CD4-positive, alpha-beta T cell treated with Interleukin-17A for 1 hour (primary cell): ENCODE results near the gene NHERF2.
A peak's percentile ranks its signal among the peaks of the same experiment; 100 is the strongest.

ENCODE experiments used
- DNase-seq: peaks from one replicate; pipeline ENCODE4 v3.0.0-alpha.2; 2020

Gene NHERF2

DNA sequence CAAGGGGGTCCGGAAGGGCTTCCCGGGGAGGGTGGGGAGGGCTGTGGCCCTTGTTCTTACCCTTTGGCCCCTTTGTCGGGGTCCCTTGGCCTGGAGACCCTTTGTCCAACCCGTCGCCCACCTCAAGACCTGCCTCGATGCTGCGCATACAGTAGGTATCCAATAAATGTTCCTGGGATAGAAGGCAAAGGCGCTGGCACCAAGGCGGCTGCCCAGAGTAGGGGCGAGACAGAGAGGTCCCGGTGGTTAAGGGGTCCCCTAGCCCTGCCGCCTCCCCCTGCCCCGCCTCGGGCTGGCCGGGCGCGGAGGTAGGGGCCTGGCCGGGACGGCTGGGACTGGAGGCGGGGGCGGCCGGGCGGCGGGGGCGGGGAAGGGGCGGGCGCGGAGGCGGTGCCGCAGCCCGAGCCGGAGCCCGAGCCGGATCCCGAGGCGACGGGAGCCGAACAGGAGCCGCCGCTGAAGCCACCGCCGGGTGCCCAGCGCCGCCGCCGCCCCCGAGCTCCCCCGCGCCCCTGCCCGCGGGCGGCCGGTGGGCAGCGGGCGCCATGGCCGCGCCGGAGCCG is at the start of gene NHERF2:
Gene NHERF2, plus strand, starts transcription at position 442 of the 563 bp plus-strand sequence. Its CDS starts 104 bp downstream, at position 546.
- DNase-seq, result peak; percentile 32

GRCh38 chr16:1976951-1977874 is 49.5 kb upstream of the NHERF2 start:
- no peak for DNase-seq

DNA sequence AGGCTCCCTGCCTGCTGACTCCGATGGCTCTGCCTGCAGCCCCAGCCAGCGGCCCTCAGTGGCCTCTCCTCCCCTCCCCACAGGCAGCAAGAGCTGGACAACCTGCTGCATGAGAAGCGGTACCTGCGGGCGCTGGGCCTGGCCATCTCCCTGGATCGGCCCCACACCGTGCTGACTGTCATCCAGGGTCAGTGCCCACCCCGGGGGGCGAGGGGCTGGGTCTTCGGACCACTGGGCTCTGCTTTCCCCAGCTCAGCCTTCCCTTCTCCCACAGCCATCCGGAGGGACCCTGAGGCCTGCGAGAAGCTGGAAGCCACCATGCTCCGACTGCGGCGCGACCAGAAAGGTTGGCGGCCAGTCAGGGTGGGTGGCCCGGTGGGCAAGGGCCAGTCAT is 48.8 kb upstream of the NHERF2 start:
- no peak for DNase-seq

DNA sequence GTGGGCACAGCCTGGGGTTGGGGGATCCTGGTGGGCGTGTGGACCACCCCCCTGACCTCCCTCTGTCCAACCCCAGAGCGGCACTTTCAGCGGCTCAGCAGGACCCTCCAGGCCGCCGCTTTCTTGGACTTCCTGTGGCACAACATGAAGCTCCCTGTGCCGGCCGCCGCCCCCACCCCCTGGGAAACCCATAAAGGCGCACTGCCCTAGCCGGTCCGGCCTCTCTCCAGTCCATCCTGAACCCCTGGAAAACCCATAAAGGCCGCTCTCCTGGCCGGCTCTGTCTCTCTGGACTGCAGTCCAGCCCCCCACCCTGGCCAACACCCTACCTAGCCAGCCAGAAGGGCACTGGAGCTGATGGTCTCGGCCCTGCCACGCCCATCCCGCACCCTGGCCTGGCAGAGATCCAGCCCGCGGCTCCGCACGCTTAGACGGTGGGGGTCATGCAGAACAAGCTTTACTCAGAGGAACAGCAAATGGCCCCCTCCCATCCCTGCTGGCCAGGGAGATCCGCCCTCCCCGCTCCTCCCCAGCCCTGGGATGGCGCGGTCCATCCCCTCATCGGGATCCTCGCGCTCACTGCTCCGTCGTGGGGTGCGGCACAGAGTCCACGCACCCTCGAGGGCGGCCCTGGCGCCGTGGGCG is 48.1 kb upstream of the NHERF2 start:
- no peak for DNase-seq

GRCh38 chr16:1979271-1980029 is 47.3 kb upstream of the NHERF2 start:
- DNase-seq, result peak; percentile 46

- DNase-seq, result no peak
These were observed 46.5 kb upstream of the NHERF2 start for GRCh38 chr16:1980030-1980769.

GRCh38 chr16:1980770-1981087 is 46.0 kb upstream of the NHERF2 start:
- DNase-seq, result no peak

DNA sequence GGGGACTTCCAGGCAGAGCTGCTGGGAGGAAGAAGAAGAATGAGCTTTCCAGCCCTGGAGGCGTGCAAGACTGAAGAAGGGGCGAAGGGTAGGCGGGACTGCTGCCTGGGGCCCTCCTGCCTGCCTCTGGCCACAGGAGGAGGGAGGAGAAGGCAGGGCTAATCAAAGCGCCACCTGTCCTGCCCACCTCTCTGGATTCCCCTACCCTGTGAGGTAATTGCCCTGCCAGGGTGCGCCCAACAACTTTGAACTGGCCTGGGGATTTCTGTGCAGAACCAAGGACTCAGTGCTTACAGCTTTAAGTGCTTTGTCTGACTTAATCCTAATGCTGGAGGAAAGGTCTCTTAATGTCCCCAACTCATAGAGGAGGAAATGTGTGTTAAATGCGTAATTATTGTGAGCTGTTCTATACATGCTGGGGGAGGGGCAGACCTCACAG is 45.3 kb upstream of the NHERF2 start, which contains the start of gene NOXO1:
Gene NOXO1, minus strand, starts transcription at position 72 of the 439 bp plus-strand sequence. CDS start 290 bp downstream, outside the sequence.
- no peak for DNase-seq

DNA sequence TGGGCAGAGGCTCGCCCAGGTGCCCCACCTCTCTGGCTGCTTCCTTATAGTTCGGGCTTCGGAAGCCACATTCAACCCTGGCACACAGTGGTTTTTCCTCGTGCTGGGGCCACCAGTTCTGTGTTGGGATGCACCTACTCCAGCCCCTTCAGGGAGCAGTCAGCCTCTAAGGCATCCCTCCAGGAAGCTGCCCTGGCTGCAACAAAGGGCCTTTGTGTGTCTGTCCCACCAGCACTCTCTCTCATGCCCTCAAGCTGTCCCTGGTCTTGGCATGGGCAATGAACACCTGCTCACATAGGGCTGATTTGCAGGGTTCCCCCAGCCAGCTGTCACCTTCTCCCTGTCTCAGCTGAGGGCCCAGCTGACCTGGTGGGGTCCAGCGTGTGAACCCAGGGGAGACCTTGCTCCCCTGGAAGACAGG is 44.7 kb upstream of the NHERF2 start:
- DNase-seq, result no peak

GRCh38 chr16:1982991-1983543 is 43.6 kb upstream of the NHERF2 start:
- no peak for DNase-seq

GRCh38 chr16:1983544-1984346 is 43.0 kb upstream of the NHERF2 start, which contains the start of gene GFER:
GFER (plus strand) TSS chr16:1984193; CDS start chr16:1984219, 26 bp downstream.
- peak; percentile 80 for DNase-seq

- no peak for DNase-seq
These were observed 42.1 kb upstream of the NHERF2 start for GRCh38 chr16:1984347-1985225.

GRCh38 chr16:1985466-1986150 is 41.1 kb upstream of the NHERF2 start:
- DNase-seq, result no peak

GRCh38 chr16:1987198-1987597 is 39.5 kb upstream of the NHERF2 start:
- DNase-seq, result no peak

DNA sequence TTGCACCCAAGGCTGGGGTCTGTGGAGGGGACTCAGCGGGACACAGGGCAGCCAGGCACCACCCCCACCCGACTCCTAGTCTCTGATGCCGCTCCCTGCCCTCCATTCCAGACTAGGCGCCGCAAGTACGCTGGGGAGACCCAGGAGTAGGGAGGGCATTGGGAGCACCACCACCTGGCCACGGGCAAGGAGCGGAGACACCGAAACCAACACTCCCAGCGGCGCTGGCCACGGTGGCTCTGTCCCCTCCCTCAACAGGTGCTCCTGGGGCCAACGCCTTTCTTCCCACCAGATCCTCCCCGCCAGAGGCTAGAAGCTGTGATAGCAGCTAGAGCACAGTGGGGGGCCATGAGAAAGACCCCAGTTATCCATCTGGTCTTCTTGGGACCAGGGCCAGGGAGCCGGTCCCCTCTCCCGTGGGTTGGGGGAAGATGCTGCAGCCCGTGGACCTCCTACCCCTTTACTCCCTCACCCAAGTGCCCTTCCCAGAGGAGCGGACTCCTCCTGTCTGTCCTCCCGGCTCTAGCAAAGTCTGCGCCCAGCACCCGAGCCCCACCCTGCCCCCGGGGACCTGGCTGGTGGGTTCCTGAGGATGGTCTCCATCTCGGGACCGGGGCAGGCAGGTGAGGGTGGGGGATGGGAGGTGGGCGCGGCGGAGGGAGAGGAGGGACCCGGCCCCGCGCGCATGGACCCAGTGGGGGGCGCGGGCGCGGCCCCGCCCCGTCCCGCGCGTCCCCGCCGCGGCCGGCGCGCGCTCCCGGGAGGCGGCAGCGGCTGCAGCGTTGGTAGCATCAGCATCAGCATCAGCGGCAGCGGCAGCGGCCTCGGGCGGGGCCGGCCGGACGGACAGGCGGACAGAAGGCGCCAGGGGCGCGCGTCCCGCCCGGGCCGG is 37.2 kb upstream of the NHERF2 start, which contains the start of gene SYNGR3:
Gene SYNGR3, plus strand, starts transcription at position 762 of the 892 bp plus-strand sequence. CDS start 133 bp downstream, outside the sequence.
- DNase-seq, result peak; percentile 9

DNA sequence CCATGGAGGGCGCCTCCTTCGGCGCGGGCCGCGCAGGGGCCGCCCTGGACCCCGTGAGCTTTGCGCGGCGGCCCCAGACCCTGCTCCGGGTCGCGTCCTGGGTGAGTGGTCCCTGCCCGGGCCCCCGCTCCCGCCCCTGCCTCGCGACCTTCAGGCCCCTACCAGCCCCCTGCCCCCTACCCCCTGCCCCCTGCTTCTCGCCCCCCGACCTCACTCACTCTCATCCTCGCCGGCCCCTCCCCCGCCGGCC is 36.7 kb upstream of the NHERF2 start:
- DNase-seq, result no peak

DNA sequence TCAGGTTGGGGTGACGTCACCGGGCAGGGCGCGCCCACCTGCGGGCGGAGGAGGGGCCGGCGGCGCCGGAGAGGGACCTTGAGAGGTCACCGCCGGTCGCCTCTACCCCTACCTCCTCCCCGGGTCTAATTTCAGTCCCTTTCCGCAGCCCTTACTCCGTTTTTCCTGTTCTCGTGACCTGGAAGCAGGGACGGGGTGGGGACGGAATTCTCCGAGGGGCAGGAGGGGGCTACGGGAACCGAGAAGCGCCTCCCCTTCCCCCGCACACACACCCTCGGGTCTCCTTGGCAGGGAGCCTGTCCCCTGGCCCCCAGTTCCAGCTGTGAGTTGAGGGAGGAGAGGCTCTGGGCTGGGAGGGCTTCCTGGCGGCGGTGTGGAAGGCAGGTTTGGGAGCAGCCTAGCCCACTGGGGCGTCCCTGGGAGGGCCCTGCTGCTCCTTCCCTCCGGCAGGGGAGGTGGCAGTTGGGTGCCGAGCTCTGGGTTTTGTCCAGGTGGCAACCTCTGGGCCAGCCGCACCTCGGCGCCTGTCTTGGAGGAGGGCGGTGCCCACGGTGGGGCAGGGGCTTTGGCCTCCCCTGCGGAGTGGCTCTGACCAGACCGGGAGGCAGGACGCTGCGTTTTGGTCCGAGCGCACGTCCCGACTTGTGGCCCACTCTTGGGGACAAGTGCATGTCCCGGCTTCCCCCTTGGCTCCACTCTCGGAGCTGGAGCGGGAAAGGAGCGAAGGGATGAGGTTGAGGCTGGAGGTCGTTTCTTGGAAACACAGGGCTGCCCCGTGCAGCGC is 36.2 kb upstream of the NHERF2 start:
- peak; percentile 64 for DNase-seq
